ENCODE results near the gene HMGCS2.

GRCh38 chr1:119805247-119805646, 36.5 kb upstream of the HMGCS2 start:
- TF ChIP-seq RFX5 (IDR thresholded peaks at IDR 0.05; ENCODE audit: low read length) (no peak), REST (IDR thresholded peaks at IDR 0.05; ENCODE audit: low read depth, low read length) (no peak), CTCF (IDR thresholded peaks at IDR 0.05) (no peak), POLR2AphosphoS5 (IDR thresholded peaks at IDR 0.05; ENCODE audit: low read depth, low read length) (no peak), SIN3A (IDR thresholded peaks at IDR 0.05; ENCODE audit: borderline replicate concordance, low read depth, low read length) (no peak), EZH2phosphoT487 (IDR thresholded peaks at IDR 0.05; ENCODE audit: borderline replicate concordance, low read depth) (no peak), USF1 (IDR thresholded peaks at IDR 0.05; ENCODE audit: borderline replicate concordance, low read depth) (no peak), RCOR1 (IDR thresholded peaks at IDR 0.05; ENCODE audit: low read length) (no peak), NRF1 (IDR thresholded peaks at IDR 0.05; ENCODE audit: low read depth, low read length) (no peak), TAF1 (IDR thresholded peaks at IDR 0.05; ENCODE audit: borderline replicate concordance, low read depth, low read length) (no peak), FOXM1 (IDR thresholded peaks at IDR 0.05; ENCODE audit: low read depth) (no peak)

All from SK-N-SH (cell line).